Fibroblast of pulmonary artery (primary cell): ENCODE results near the gene SYT7.

Experiments used
- DNase-seq: peaks from one replicate; pipeline ENCODE4 v3.0.0-alpha.2; 2010; ENCODE audit warnings: low read depth
- H3K4me3 ChIP-seq: replicated peaks from 2 replicates; pipeline ENCODE4 v1.5.1; 2011; ENCODE audit warnings: low read depth, mild to moderate bottlenecking, control low read depth, low read length, moderate library complexity
- TF ChIP-seq, protein P1 (sequence below): IDR thresholded peaks from 2 replicates; pipeline ENCODE4 v1.5.1; 2011; ENCODE audit warnings: mild to moderate bottlenecking, control low read depth, low read length, inconsistent platforms; ENCODE audit errors: missing control alignments

SYT7 gene

GRCh38 chr11:61505106-61505505 is 75.8 kb downstream of the SYT7 start:
- no peak overlapping the region for H3K4me3 ChIP-seq
- TF ChIP-seq, protein P1, sequence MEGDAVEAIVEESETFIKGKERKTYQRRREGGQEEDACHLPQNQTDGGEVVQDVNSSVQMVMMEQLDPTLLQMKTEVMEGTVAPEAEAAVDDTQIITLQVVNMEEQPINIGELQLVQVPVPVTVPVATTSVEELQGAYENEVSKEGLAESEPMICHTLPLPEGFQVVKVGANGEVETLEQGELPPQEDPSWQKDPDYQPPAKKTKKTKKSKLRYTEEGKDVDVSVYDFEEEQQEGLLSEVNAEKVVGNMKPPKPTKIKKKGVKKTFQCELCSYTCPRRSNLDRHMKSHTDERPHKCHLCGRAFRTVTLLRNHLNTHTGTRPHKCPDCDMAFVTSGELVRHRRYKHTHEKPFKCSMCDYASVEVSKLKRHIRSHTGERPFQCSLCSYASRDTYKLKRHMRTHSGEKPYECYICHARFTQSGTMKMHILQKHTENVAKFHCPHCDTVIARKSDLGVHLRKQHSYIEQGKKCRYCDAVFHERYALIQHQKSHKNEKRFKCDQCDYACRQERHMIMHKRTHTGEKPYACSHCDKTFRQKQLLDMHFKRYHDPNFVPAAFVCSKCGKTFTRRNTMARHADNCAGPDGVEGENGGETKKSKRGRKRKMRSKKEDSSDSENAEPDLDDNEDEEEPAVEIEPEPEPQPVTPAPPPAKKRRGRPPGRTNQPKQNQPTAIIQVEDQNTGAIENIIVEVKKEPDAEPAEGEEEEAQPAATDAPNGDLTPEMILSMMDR: no peak
- no peak for DNase-seq

- no peak for DNase-seq
- no peak overlapping the region for H3K4me3 ChIP-seq
- TF ChIP-seq, protein P1: no peak
Measured at GRCh38 chr11:61503135-61503770, 77.6 kb downstream of the SYT7 start.

- no peak for DNase-seq
- no peak overlapping the region for H3K4me3 ChIP-seq
- TF ChIP-seq, protein P1: no peak
Measured at GRCh38 chr11:61502522-61502921, 78.4 kb downstream of the SYT7 start.

DNA sequence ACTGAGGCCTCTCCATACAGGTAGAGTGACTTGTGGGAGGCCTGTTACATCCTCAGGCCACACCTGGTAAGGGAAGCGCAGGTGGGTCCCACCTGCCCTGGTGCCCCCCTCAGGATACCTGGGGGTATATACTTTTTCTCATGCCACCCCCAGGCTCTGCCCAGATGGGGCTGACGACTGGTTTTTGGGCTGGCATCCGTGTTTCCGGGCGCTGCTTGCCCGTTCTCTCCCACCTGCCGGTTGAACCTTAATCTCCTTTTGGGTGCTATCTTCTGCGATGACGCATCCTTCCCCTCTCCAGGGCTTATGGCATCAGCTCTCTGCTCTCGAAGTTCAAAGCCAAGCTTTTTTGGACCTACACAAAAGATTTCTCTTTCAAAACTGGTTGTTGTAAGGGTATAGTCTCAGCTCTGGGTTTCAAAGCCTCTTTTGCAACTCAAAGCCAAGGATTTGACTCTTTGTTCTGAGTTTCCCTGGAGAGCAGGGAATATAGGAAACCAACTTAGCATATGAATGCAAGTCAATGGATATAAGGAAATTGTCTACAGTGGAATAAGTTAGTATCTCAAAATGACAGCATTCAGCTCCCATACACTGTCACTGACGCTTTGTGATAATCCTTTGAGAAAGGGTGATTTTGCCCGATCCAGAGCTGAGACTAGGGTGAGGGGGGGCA is 80.9 kb downstream of the SYT7 start:
- TF ChIP-seq, protein P1: no peak
- no peak overlapping the region for H3K4me3 ChIP-seq
- no peak for DNase-seq

GRCh38 chr11:61498767-61499341 is 82.0 kb downstream of the SYT7 start:
- TF ChIP-seq, protein P1: no peak
- H3K4me3 ChIP-seq: no peak overlapping the region
- DNase-seq: no peak

DNA sequence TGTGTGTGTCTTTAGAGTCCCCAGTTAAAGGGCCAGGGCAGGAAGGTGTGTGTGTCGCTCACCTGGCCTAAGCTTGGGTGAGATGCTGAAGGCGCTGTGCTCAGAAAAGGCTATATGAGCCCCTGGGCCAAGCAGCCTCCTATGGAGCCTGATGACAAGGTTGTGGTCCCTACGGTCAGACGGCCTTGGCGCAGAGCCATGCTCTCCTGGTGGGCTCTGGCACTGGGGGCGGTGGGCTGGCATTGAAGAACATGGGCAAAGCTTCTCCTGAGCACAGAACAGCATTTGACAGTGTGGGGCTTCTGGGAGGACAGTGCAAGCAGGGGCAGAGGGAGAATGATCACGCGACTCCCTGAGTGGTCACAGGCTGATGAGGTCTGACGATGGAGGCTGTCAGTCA is 83.0 kb downstream of the SYT7 start:
- no peak overlapping the region for H3K4me3 ChIP-seq
- TF ChIP-seq, protein P1: no peak
- DNase-seq: no peak
